CD4-positive, alpha-beta T cell treated with Interferon alpha-2 for 1 hour (primary cell): ENCODE results near the gene B4GALNT1.
"Not testable (repeated sequence)": the region's sequence is repeated elsewhere in the genome, so short reads cannot be mapped to it uniquely, and the experiment has no call there.

Experiments
- DNase-seq, 2 donors: peaks; one replicate each; pipeline ENCODE4 v3.0.0-alpha.2; 2020 to 2022

Gene B4GALNT1

DNA sequence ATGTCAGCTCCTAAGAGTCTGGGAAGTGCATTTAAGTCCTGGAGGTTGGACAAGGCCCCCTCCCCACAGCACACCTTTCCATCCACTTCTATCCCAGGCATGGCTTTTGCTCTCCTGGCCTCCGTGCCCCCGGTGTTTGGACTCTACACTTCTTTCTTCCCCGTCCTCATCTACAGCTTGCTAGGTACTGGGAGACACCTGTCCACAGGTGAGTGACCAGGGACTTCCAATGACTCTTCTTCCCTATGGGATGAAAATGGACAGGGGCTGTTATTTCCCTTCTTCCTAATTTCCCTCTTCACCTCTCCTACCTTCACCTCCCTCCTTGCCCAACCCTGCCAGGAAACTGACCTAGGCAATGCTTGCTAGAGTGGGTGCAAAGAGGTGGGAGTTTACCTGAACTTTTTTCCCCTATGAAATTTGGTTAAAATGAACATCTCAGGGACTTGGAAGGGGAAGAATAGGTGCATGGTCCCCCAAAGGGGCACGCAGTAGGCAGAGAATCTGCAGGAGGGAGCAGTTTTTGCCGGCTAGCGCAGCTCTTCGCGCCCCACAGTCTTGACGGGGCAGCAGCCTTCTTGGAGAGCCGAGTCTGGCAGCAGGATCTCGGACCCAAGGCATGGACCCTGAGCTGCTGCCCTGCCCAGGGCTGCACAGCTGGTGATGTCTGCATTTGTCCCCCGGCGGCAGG is 12.6 kb downstream of the B4GALNT1 start:
- no peak for DNase-seq

GRCh38 chr12:57619434-57620244 is 13.4 kb downstream of the B4GALNT1 start:
- peak in 1 of 2 donors; percentile 36 for DNase-seq

- DNase-seq: no peak
Observed at GRCh38 chr12:57618966-57619433, 14.0 kb downstream of the B4GALNT1 start.

GRCh38 chr12:57618431-57618830 is 14.6 kb downstream of the B4GALNT1 start:
- DNase-seq: not testable (repeated sequence)

GRCh38 chr12:57617942-57618341 is 15.1 kb downstream of the B4GALNT1 start:
- DNase-seq: no peak

GRCh38 chr12:57616383-57617101 is 16.5 kb downstream of the B4GALNT1 start:
- no peak for DNase-seq

DNA sequence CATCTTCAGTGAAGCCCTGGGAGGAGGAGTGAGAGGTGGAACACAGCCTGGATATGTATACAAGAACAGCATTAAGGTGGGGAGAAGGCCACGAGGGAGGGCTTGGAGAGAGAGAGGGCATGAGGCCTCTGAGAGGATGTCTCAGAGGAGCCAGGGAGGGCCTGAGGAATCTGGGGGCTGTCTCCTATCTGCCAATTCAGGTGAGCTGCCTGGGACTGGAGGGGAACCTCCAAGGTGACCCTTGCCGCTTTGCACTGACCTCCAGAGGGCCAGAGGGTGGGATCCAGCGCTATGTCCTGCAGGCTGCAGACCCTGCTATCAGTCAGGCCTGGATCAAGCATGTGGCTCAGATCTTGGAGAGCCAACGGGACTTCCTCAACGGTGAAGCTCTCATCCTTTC is 17.4 kb downstream of the B4GALNT1 start:
- no peak for DNase-seq

- no peak for DNase-seq
Observed at GRCh38 chr12:57614948-57615500, 18.0 kb downstream of the B4GALNT1 start.

DNA sequence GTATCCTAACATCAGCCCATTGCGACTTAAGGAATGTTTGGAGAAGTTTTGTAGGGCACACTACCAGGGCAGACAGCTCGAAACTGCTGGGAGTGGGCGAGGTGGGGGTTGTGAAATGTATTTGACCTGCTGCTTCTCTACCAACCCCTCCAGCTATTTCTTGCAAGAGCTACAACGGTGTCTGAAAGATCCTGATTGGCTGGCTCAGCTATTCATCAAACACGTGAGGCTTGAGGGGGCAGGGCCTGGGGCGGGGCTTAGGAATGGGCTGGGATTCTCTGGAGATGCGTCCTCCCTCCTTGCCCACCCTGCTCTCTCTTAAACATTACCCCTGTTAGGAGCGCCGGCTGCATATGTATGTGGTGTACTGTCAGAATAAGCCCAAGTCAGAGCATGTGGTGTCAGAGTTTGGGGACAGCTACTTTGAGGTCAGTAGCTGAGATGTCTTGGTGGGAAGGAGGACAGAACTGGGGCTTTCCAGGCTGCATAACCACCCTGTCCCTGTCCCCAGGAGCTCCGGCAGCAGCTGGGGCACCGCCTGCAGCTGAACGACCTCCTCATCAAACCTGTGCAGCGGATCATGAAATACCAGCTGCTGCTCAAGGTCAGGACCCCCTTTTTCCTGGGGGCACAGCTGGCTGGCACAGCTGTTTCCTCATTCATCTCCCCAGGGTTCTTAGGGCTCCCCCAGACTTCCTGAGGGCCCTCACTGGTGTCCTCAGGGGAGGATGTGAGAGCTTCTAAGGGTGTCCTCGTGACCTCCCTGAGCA is 18.6 kb downstream of the B4GALNT1 start:
- DNase-seq: peak in 1 of 2 donors; percentile 38

- DNase-seq: no peak
Observed at GRCh38 chr12:57613427-57614109, 19.4 kb downstream of the B4GALNT1 start.

DNA sequence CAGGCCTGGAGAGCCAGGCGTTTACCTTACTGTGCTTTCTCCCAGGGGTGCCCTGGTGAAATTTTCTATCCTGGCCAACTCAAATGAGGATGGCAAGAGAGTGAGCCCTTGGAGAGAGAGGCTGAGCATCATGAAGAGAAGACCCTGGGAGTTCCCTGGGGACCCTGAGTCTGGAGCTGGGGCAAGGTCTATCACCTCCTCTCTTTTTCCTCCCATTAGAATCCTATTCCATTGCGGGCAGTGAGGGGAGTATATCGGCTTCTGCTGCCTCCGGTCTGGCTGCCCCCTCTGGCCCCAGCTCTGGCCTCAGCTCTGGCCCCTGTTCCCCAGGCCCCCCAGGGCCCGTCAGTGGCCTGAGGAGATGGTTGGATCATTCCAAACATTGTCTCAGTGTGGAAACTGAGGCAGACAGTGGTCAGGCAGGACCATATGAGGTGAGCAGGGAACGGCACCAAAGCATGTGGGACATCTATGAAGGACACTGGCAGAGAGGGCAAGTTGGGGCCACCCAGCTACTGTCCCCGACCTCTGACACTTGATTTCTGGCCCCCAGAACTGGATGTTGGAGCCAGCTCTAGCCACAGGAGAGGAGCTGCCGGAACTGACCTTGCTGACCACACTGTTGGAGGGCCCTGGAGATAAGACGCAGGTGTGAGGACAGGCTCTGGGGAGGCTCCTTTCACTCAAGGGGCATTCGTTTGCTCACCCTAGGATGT is 20.1 kb downstream of the B4GALNT1 start:
- DNase-seq: no peak

DNA sequence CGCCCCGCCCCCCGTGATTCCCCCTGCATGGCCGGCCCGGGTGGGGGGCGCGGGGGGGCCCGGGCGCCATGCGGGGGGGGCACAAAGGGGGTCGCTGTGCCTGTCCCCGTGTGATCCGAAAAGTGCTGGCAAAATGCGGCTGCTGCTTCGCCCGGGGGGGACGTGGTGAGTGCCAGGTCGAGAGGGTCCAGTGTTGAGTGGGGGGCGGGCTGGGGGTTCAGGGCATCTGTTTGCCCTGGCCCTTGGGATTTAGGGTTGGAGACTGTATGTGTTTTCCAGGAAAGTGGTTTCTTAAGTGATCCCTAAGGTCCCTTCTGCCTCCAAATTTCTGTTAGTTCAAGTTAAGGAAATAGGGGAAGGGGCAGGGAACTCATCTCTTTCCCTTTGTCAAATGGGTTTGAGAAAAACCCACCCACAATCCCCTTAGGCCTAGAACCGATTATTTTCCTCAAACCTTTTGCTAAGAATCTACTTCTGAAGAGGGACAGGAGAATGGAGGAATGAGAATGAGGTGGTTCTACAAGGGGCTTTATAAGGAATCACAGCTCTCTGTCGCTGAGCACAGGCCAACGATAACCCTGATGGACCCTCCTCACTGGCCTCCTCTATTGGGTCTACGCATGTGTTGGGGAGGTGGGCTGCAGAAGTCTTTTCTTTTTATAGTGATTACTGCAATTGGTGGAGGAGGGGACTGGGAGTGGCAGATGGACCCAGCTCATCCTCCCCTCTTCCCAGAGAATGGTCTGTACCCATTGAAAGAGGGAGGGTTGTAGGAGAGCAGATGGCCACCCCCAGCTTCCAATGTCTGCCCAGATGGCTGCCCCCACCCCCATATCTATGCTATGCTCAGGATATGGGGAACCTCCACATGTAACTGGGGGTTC is 20.9 kb downstream of the B4GALNT1 start:
- no peak for DNase-seq

GRCh38 chr12:57611108-57611826 is 21.7 kb downstream of the B4GALNT1 start, which contains the start of gene ARHGEF25:
Gene ARHGEF25 (plus strand): TSS chr12:57611435. CDS start chr12:57611895, 460 bp downstream.
- DNase-seq: peak in 1 of 2 donors; percentile 50

DNA sequence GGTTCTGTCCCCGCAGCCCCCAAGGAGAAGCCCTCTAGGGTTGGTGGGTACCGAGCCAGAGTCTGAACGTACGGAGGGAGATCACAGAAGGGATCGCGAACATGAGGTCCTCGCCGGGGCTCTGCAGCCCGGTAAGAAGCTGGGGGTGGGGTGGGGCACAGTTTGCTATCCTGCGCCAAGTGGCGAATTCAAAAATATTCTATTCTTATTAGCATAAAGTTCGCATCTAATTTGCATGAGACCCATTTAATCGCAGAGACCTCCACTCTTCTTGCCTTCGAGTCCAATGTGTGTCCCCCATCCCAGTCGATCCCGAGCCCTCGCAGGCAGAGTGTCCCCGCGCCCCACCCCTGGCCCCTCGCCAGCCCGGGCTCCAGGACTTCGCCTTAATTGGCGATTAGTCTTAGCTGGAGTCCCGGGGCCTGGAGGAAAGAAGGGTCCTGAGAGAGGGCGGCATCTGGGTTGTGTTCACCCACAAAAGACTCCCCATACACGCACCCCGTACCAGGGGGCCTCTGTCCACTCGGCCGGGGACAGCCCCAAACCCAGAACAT is 22.4 kb downstream of the B4GALNT1 start:
- DNase-seq: no peak

DNA sequence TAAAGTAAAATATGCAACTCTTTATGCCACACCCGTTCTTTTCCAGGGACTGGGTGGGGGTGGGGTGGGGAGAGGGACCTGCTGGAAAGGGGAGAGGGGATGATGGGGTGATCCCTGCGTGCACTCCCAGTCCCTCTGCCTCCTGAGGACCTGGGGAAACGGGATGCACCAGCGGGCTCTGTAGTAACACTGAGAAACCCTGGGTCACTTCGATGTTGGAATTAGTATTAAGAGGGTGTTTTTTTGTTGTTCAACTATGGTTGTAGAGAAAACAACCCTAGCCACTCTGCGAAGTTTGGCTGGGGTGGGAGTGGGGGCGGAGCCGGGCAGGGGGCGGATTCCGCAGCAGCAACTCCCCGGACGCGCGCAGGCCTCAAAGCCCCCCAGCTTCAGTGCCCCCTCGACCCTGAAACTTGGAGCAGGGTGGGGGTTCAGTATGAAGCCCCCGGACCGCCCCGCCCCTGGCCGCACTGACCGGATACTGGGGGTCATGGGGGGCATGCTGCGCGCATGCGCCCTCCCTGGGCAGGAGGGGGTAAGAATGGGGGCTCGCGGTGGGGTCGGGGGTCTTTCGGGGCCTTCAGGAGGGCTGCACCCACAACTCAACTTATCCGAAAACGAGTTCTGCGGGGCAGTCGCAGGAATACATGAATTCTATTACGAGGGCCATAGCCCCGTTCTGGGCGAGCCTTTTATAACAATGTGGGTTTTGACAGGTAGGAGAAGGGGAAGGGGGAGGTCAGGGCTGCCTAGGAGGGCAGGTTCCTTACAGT is 23.0 kb downstream of the B4GALNT1 start:
- no peak for DNase-seq

DNA sequence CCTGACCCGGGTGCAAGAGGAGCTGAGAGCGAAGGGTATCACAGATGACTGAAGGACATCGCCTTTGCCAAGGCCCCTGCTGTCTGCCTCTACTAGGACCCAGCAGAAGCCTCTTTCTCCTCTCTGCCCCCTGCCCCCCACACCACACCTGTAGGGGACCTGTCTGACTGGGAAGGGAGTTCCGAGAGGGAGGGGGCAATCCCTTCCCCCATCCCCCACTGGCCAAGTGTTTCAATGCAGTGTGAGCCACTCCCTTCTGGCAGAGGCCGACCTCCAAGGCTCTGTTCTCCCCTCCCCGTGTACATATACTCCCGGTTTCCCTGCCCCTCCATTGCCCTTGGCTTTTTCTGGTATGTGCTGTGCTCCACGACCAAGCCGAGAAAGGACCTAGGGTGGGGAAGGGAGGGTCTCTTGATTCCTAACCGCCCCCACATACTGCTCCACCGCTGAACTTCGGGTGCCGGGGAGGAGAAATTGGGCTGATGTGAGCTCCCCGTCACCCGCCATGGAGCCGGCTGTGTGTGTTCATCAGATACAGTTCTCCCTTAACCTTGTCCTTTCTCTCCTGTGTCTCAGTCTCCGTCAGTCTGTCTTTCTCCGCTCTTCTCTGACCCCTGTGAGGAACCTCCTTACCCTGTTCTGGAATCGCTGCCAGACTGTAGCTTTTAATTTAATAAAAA is 23.8 kb downstream of the B4GALNT1 start:
- DNase-seq: no peak

DNA sequence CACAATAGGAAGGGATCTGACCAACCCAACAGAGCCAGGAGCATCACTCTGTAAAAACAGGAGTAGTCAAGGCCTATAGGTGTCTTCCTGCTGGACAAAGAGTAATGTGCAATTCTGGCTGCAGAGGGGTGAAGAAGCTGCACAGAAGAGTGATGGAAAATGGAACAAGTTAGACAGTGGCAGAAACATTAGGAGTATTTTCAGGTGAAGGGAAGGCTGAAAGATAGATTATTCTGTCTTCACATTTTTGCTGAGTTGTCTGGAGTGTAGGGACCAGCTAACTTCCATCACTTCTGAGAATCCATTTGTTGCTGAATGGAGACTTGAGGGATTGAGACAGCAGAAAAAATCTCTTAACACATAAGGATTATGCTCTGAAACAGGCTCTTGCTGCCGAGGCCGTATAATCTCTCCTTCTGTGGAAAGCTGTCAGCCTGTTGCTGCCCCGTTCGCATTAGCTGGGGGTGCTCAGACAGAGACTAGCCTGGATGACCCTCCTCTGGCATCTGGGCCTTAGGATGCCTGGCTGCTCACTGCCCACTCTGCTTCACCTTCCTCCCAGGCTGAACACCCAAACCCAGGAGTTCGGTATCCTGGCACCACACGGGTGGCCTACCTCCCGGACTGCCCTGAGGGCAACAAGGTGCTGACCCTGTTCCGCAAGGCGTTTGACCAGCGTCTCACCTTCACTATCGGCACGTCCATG is 24.9 kb downstream of the B4GALNT1 start:
- no peak for DNase-seq
